Astrocyte (in vitro differentiated cells and primary cell): ENCODE results near the gene NME7. TPM values are rescaled to one million over a fixed set of nuclear protein-coding genes. Genes with fewer than 3 reads are reported as not detected.

ENCODE experiments used
- DNase-seq: peaks from one replicate; pipeline ENCODE4 v3.0.0-alpha.2; 2010; ENCODE audit warnings: low read depth
- FAIRE-seq: peaks from 2 replicates; lab custom pipeline; 2011; peaks lifted over from hg19 to GRCh38; lab: Jason Lieb, UNC
- H2AFZ ChIP-seq: 2 replicates; pipeline ENCODE4 v1.6.0; 2012; ENCODE audit warnings: low read depth, low read length, inconsistent platforms
- H3K27ac ChIP-seq: 2 replicates; pipeline ENCODE4 v1.5.1; 2011; ENCODE audit warnings: low read depth, low read length, inconsistent platforms
- H3K27me3 ChIP-seq: 2 replicates; pipeline ENCODE4 v1.6.0; 2011; ENCODE audit warnings: low read length, inconsistent platforms; ENCODE audit not compliant: insufficient read depth
- H3K36me3 ChIP-seq: 2 replicates; pipeline ENCODE4 v1.5.1; 2011; ENCODE audit warnings: low read length, inconsistent platforms; ENCODE audit not compliant: insufficient read depth
- H3K4me1 ChIP-seq: 2 replicates; pipeline ENCODE4 v1.5.1; 2011; ENCODE audit warnings: low read length, inconsistent platforms; ENCODE audit not compliant: insufficient read depth
- H3K4me2 ChIP-seq: 2 replicates; pipeline ENCODE4 v1.6.0; 2012; ENCODE audit warnings: low read length, inconsistent platforms
- H3K4me3 ChIP-seq: 2 replicates; pipeline ENCODE4 v1.5.1; 2011; ENCODE audit warnings: low read depth, mild to moderate bottlenecking, low read length, inconsistent platforms; ENCODE audit not compliant: insufficient read depth
- H3K79me2 ChIP-seq: 2 replicates; pipeline ENCODE4 v1.6.0; 2012; ENCODE audit warnings: mild to moderate bottlenecking, low read length, inconsistent platforms; ENCODE audit not compliant: insufficient read depth
- H3K9ac ChIP-seq: 2 replicates; pipeline ENCODE4 v1.6.0; 2012; ENCODE audit warnings: mild to moderate bottlenecking, low read length, inconsistent platforms
- H3K9me3 ChIP-seq: 2 replicates; pipeline ENCODE4 v1.5.1; 2012; ENCODE audit warnings: low read depth, mild to moderate bottlenecking, low read length, inconsistent platforms; ENCODE audit not compliant: insufficient read depth
- H4K20me1 ChIP-seq: 2 replicates; pipeline ENCODE4 v1.6.0; 2012; ENCODE audit warnings: low read length, inconsistent platforms; ENCODE audit not compliant: insufficient read depth
- H3K27ac Mint-ChIP-seq: one replicate; pipeline ENCODE4 v1.8.0; 2021; ENCODE audit warnings: mild to moderate bottlenecking, mixed read lengths; ENCODE audit not compliant: unreplicated experiment
- H3K27me3 Mint-ChIP-seq: one replicate; pipeline ENCODE4 v1.8.0; 2021; ENCODE audit warnings: low read depth, mixed read lengths; ENCODE audit not compliant: unreplicated experiment
- H3K36me3 Mint-ChIP-seq: one replicate; pipeline ENCODE4 v1.8.0; 2021; ENCODE audit warnings: low read depth, mixed read lengths; ENCODE audit not compliant: unreplicated experiment
- H3K4me1 Mint-ChIP-seq: one replicate; pipeline ENCODE4 v1.8.0; 2021; ENCODE audit warnings: low read depth, mixed read lengths; ENCODE audit not compliant: unreplicated experiment
- H3K4me3 Mint-ChIP-seq: one replicate; pipeline ENCODE4 v1.8.0; 2021; ENCODE audit warnings: mild to moderate bottlenecking, moderate library complexity, mixed read lengths; ENCODE audit not compliant: unreplicated experiment
- H3K9me3 Mint-ChIP-seq: one replicate; pipeline ENCODE4 v1.8.0; 2021; ENCODE audit warnings: mild to moderate bottlenecking, mixed read lengths; ENCODE audit not compliant: unreplicated experiment
- EZH2 ChIP-seq: IDR thresholded peaks from 2 replicates; pipeline ENCODE4 v1.6.1; 2012; ENCODE audit warnings: mild to moderate bottlenecking, low read length, inconsistent platforms; ENCODE audit not compliant: insufficient read depth
- total RNA-seq: library from RNA; stranded (reverse); gene quantifications from 2 replicates; pipeline ENCODE4 v1.2.1, GENCODE V29; 2021
- TF ChIP-seq, protein P1 (sequence below): IDR thresholded peaks from 2 replicates; pipeline ENCODE4 v1.5.1; 2011; ENCODE audit warnings: low read depth, mild to moderate bottlenecking, inconsistent platforms, low read length, moderate library complexity; ENCODE audit not compliant: insufficient read depth

The NME7 gene
- total RNA-seq, 1 donor from 2014 or later = 21.2 TPM

DNA sequence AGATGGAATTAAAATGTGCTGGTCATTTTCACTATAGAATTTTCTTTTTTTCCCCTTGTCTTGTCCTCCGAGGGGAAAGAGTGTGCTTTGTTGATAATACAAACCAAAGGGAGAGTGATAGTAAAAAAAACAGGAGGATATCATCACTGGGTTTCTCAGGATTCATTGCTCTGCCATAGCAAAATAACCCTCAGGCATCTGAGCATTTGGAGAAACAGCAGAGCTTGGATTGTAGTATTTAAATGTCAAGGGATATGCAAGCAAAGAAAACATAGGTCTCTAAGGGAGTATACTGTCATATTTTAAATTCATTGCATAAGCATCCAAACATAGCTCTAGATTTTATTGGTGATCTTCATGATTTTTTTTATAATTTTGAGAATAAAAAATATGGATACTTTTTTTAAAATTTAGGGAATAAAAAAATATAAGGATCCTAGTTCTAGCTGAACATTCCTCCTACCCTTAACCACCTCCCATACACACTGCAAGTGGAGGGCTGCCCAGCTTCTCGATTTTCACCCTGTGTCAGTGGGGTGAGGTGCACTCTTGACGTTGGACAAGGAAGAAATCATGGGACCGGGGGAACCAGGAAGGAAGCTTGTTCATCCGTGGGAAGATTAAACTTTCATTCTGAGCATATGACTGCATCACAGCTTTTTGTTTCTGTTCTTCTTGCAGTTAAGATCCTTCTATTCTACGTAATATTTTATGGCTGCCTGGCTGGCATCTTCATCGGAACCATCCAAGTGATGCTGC, 256.7 kb downstream of the NME7 start:
- Mint-ChIP-seq H3K27ac (peak overlapping the region; percentile 90), H3K36me3 (peaks cover 17% of the 10 kb centered on the region), H3K9me3 (peaks cover 4% of the 10 kb centered on the region), H3K27me3 (no peaks in the 10 kb centered on the region), H3K4me3 (no peak overlapping the region), H3K4me1 (peaks cover 63% of the 10 kb centered on the region)
- Histone ChIP-seq H3K27me3 (no peaks in the 10 kb centered on the region), H3K4me1 (peaks cover 70% of the 10 kb centered on the region), H3K4me3 (peak overlapping the region; percentile 93), H3K4me2 (peak overlapping the region; percentile 97), H4K20me1 (peaks cover 11% of the 10 kb centered on the region), H3K36me3 (peaks cover 15% of the 10 kb centered on the region), H3K9me3 (no peaks in the 10 kb centered on the region), H2AFZ (no peak overlapping the region), H3K79me2 (peaks cover 70% of the 10 kb centered on the region), H3K27ac (peak overlapping the region; percentile 86), H3K9ac (peak overlapping the region; percentile 92)
- FAIRE-seq (no peak), DNase-seq (no peak)
- TF ChIP-seq, protein P1, sequence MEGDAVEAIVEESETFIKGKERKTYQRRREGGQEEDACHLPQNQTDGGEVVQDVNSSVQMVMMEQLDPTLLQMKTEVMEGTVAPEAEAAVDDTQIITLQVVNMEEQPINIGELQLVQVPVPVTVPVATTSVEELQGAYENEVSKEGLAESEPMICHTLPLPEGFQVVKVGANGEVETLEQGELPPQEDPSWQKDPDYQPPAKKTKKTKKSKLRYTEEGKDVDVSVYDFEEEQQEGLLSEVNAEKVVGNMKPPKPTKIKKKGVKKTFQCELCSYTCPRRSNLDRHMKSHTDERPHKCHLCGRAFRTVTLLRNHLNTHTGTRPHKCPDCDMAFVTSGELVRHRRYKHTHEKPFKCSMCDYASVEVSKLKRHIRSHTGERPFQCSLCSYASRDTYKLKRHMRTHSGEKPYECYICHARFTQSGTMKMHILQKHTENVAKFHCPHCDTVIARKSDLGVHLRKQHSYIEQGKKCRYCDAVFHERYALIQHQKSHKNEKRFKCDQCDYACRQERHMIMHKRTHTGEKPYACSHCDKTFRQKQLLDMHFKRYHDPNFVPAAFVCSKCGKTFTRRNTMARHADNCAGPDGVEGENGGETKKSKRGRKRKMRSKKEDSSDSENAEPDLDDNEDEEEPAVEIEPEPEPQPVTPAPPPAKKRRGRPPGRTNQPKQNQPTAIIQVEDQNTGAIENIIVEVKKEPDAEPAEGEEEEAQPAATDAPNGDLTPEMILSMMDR = no peak
- TF ChIP-seq EZH2 = no peak

- peaks cover 15% of the 10 kb centered on the region for H3K36me3 ChIP-seq
- Mint-ChIP-seq H3K27ac (peak overlapping the region; percentile 90), H3K9me3 (peaks cover 4% of the 10 kb centered on the region), H3K36me3 (peaks cover 14% of the 10 kb centered on the region), H3K4me1 (peaks cover 61% of the 10 kb centered on the region), H3K4me3 (no peak overlapping the region), H3K27me3 (no peaks in the 10 kb centered on the region)
- DNase-seq (no peak), FAIRE-seq (no peak)
- peak overlapping the region; percentile 86 for H3K27ac ChIP-seq
- peak overlapping the region; percentile 22 for H2AFZ ChIP-seq
- H3K4me1 ChIP-seq = peaks cover 73% of the 10 kb centered on the region
- peaks cover 67% of the 10 kb centered on the region for H3K79me2 ChIP-seq
- peaks cover 11% of the 10 kb centered on the region for H4K20me1 ChIP-seq
- TF ChIP-seq, protein P1 = no peak
- TF ChIP-seq EZH2 = no peak
- H3K4me2 ChIP-seq = peak overlapping the region; percentile 97
- peaks cover 1% of the 10 kb centered on the region for H3K27me3 ChIP-seq
- H3K4me3 ChIP-seq = peak overlapping the region; percentile 93
- H3K9me3 ChIP-seq = no peaks in the 10 kb centered on the region
- peak overlapping the region; percentile 92 for H3K9ac ChIP-seq
Observed at GRCh38 chr1:169110236-169110635, 257.4 kb downstream of the NME7 start.
